GM10847 (cell line): ENCODE results near the gene SLC5A3.

Experiments used
- POLR2A ChIP-seq: IDR thresholded peaks from 2 replicates; pipeline ENCODE4 v1.6.1; 2011; ENCODE audit not compliant: insufficient read length; ENCODE audit errors: extremely low read depth

SLC5A3 gene

GRCh38 chr21:34082769-34083168 is 9.4 kb downstream of the SLC5A3 start:
- no peak for TF ChIP-seq POLR2A

GRCh38 chr21:34083357-34083756 is 10.0 kb downstream of the SLC5A3 start:
- TF ChIP-seq POLR2A = no peak

GRCh38 chr21:34085129-34085528 is 11.8 kb downstream of the SLC5A3 start:
- no peak for TF ChIP-seq POLR2A

- no peak for TF ChIP-seq POLR2A
Measured at GRCh38 chr21:34086887-34087306, 13.5 kb downstream of the SLC5A3 start.

GRCh38 chr21:34088752-34089151 is 15.4 kb downstream of the SLC5A3 start:
- TF ChIP-seq POLR2A = no peak

GRCh38 chr21:34091032-34091431 is 17.7 kb downstream of the SLC5A3 start:
- TF ChIP-seq POLR2A = no peak

GRCh38 chr21:34091607-34092006 is 18.2 kb downstream of the SLC5A3 start:
- no peak for TF ChIP-seq POLR2A

- no peak for TF ChIP-seq POLR2A
Measured at GRCh38 chr21:34092262-34092921, 19.0 kb downstream of the SLC5A3 start.

- TF ChIP-seq POLR2A = no peak
Measured at GRCh38 chr21:34093083-34093482, 19.7 kb downstream of the SLC5A3 start.

- no peak for TF ChIP-seq POLR2A
Measured at GRCh38 chr21:34094949-34095348, 21.6 kb downstream of the SLC5A3 start.

GRCh38 chr21:34097442-34097841 is 24.1 kb downstream of the SLC5A3 start:
- TF ChIP-seq POLR2A = no peak

- no peak for TF ChIP-seq POLR2A
Measured at GRCh38 chr21:34100337-34100736, 27.0 kb downstream of the SLC5A3 start.

- no peak for TF ChIP-seq POLR2A
Measured at GRCh38 chr21:34100790-34101189, 27.4 kb downstream of the SLC5A3 start.

GRCh38 chr21:34105947-34106541 is 32.7 kb downstream of the SLC5A3 start:
- TF ChIP-seq POLR2A = no peak

GRCh38 chr21:34107606-34108005 is 34.2 kb downstream of the SLC5A3 start:
- TF ChIP-seq POLR2A = no peak

GRCh38 chr21:34109075-34109474 is 35.7 kb downstream of the SLC5A3 start:
- no peak for TF ChIP-seq POLR2A
